Lung (tissue), 12 donors: Measurements from ENCODE around the gene NDE1. TPM values are rescaled to one million over a fixed set of nuclear protein-coding genes. Genes with fewer than 3 reads are reported as not detected.

Experiments used
- ATAC-seq: fragments of 200-7000 bp; cut with Tn5 transposase; one replicate; pipeline ENCODE4 v1.9.1; 2020; ENCODE audit warnings: moderate number of reproducible peaks; ENCODE audit not compliant: insufficient read depth, low FRiP score
- DNase-seq, 3 donors: peaks; one replicate each; pipeline ENCODE4 v3.0.0-alpha.2; 2013 to 2017
- H3K27ac ChIP-seq, 2 donors: one replicate each; pipeline ENCODE4 v1.5.1; 2013; ENCODE audit warnings: mild to moderate bottlenecking in 2 of 2, moderate library complexity in 2 of 2, control low read depth in 1 of 2, inconsistent platforms in 1 of 2, low read depth in 1 of 2, low read length in 1 of 2
- H3K27me3 ChIP-seq, 3 donors: one replicate each; pipeline ENCODE4 v1.5.1; 2013; ENCODE audit warnings: low read length in 2 of 3; ENCODE audit not compliant: control insufficient read depth in 3 of 3, insufficient read depth in 3 of 3
- H3K36me3 ChIP-seq, 4 donors: one replicate each; pipeline ENCODE4 v1.5.1; 2013; ENCODE audit warnings: low read length in 4 of 4, mild to moderate bottlenecking in 1 of 4, moderate library complexity in 1 of 4; ENCODE audit not compliant: control insufficient read depth in 4 of 4, insufficient read depth in 4 of 4
- H3K4me1 ChIP-seq, 5 donors: one replicate each; pipeline ENCODE4 v1.5.1; 2013; ENCODE audit warnings: low read length in 5 of 5, mild to moderate bottlenecking in 2 of 5, moderate library complexity in 1 of 5; ENCODE audit not compliant: control insufficient read depth in 5 of 5, insufficient read depth in 5 of 5
- H3K4me3 ChIP-seq: one replicate; pipeline ENCODE4 v1.5.1; 2013; ENCODE audit warnings: mild to moderate bottlenecking, control low read depth, moderate library complexity
- H3K9ac ChIP-seq, 2 donors: one replicate each; pipeline ENCODE4 v1.5.1; 2013; ENCODE audit warnings: low read length in 2 of 2, control low read depth in 1 of 2; ENCODE audit not compliant: insufficient read depth in 1 of 2
- H3K9me3 ChIP-seq, 4 donors: one replicate each; pipeline ENCODE4 v1.5.1; 2013; ENCODE audit warnings: low read length in 3 of 4, mild to moderate bottlenecking in 1 of 4, moderate library complexity in 1 of 4; ENCODE audit not compliant: control insufficient read depth in 4 of 4, insufficient read depth in 3 of 4
- WGBS, 2 donors: extraction: QIAGEN DNeasy Blood & Tissue Kit; methylation state at CpG; one replicate each; pipeline ENCODE4 v1.1.7; 2013; 5-methylcytosine and 5-hydroxymethylcytosine counted together
- polyA plus RNA-seq, 2 donors: library from polyadenylated mRNA; stranded (reverse); fragments of 200-250 nt; gene quantifications; one replicate each; pipeline ENCODE4 v1.2.1, GENCODE V29; 2013
- total RNA-seq, 2 donors: library from RNA; depleted of rRNA in 1 of 2; stranded (reverse); fragments of >200 nt in 1 of 2; gene quantifications; one replicate each; pipeline ENCODE4 v1.2.1, GENCODE V29; 2014 to 2021
- TF ChIP-seq, protein P1 (sequence below): IDR thresholded peaks from 2 replicates; pipeline ENCODE4 v1.5.1; 2012; ENCODE audit warnings: mild to moderate bottlenecking; ENCODE audit errors: control extremely low read depth, extremely low read depth
- donor health status: control.
- donor health status: control.
- donor health status: Bipolar disorder and iron deficiency.
- donor health status: healthy.
- donor health status: DM: yes; HTN: yes; CAD: no.

NDE1 gene
- total and polyA plus RNA-seq, 4 donors = 7.4 to 46.8 (median 22.5) TPM

DNA sequence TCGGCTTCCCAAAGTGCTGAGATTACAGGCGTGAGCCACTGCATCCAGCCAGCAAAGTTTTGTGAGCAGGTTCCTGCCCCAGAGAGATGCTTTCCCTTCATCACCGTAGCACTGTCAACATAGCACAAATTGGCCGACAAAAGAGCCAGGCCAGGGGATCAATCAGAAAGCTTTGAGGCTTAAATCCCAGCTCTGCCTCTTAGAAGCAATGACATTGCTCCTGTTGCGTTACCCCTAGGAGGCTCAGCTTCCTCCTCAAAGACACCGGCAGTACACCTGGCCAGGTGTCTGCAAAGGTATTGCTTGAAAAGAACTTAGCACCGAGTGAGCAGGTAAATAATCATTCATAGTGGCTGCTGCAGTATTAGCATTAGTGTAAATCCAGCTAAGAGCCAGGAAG is 86.5 kb downstream of the NDE1 start:
- Histone ChIP-seq H3K27me3 (no peaks in the 10 kb centered on the region), H3K27ac (no peak overlapping the region), H3K36me3 (peaks cover 0 to 13% (median 7%) of the 10 kb centered on the region in 4 donors), H3K4me1 (peaks cover 0 to under 1% (median 0%) of the 10 kb centered on the region in 5 donors), H3K4me3 (no peak overlapping the region), H3K9ac (no peak overlapping the region), H3K9me3 (peaks cover 0 to 4% (median 1%) of the 10 kb centered on the region in 4 donors)
- ATAC-seq = no peak
- WGBS, 2 donors = 81 to 89% methylated on average over 7 of the region's 7 CpGs
- no peak for DNase-seq
- TF ChIP-seq, protein P1, sequence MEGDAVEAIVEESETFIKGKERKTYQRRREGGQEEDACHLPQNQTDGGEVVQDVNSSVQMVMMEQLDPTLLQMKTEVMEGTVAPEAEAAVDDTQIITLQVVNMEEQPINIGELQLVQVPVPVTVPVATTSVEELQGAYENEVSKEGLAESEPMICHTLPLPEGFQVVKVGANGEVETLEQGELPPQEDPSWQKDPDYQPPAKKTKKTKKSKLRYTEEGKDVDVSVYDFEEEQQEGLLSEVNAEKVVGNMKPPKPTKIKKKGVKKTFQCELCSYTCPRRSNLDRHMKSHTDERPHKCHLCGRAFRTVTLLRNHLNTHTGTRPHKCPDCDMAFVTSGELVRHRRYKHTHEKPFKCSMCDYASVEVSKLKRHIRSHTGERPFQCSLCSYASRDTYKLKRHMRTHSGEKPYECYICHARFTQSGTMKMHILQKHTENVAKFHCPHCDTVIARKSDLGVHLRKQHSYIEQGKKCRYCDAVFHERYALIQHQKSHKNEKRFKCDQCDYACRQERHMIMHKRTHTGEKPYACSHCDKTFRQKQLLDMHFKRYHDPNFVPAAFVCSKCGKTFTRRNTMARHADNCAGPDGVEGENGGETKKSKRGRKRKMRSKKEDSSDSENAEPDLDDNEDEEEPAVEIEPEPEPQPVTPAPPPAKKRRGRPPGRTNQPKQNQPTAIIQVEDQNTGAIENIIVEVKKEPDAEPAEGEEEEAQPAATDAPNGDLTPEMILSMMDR = no peak

DNA sequence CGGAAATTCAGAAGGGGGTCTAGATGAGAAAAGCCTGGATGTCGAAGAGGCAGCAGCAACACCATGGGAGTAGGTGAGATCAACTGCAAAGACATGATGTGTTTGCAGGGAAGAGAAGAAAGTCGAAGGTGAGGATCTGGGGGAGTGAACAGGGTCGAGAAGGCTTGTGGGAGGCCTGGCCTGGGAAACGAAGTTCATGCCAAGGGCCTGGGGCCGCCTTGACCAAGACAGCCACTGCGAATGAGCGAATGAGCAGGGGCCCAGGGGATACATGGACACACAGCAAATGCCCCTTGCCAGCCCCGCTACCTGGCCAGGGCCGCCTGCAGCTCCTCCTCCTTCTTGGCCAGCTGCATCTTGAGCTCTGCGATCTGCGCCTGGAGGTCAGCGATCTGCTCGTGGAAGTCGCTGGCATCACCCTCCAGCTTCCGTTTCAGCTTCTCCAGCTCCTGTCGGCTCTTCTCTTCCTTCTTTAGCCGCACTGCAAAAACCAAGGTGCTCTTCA is 87.1 kb downstream of the NDE1 start:
- Histone ChIP-seq H3K9me3 (peaks cover 0 to 4% (median 1%) of the 10 kb centered on the region in 4 donors), H3K4me3 (no peak overlapping the region), H3K9ac (no peak overlapping the region), H3K27me3 (no peaks in the 10 kb centered on the region), H3K27ac (no peak overlapping the region), H3K36me3 (peaks cover 0 to 13% (median 7%) of the 10 kb centered on the region in 4 donors), H3K4me1 (peaks cover 0 to 6% (median 0%) of the 10 kb centered on the region in 5 donors)
- ATAC-seq (no peak), DNase-seq (no peak)
- 82 to 84% methylated on average over 18 of the region's 18 CpGs for WGBS, 2 donors
- TF ChIP-seq, protein P1 = no peak

DNA sequence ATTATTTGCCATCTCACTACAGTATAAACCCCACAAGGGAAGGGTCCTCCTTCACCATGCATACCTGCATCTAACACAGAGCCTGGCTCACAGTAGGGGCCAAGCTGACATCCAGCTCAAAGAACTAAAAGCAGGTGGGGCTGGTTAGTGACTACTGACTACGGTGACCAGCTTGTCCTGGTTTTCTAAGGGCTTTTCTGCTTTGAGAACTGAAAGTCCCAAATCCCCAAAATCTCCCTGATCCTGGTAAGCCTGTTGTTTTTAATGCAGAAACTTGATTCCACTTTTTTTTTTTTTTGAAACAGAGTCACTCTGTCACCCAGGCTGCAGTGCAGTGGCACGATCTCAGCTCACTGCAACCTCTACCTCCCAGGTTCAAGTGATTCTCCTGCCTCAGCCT is 89.4 kb downstream of the NDE1 start:
- Histone ChIP-seq H3K27me3 (no peaks in the 10 kb centered on the region), H3K36me3 (peaks cover 0 to 10% (median 8%) of the 10 kb centered on the region in 4 donors), H3K27ac (no peak overlapping the region), H3K4me1 (peaks cover 0 to 7% (median 0%) of the 10 kb centered on the region in 5 donors), H3K9me3 (peaks cover 0 to 4% (median 1%) of the 10 kb centered on the region in 4 donors), H3K4me3 (no peak overlapping the region), H3K9ac (no peak overlapping the region)
- TF ChIP-seq, protein P1 = no peak
- ATAC-seq = no peak
- DNase-seq = no peak
- 92 to 97% methylated on average over 2 of the region's 2 CpGs for WGBS, 2 donors

GRCh38 chr16:15739950-15740349 is 89.9 kb downstream of the NDE1 start:
- peaks cover 0 to 4% (median 1%) of the 10 kb centered on the region in 4 donors for H3K9me3 ChIP-seq
- H3K27ac ChIP-seq = no peak overlapping the region
- TF ChIP-seq, protein P1 = no peak
- H3K27me3 ChIP-seq = no peaks in the 10 kb centered on the region
- H3K36me3 ChIP-seq = peaks cover 0 to 12% (median 8%) of the 10 kb centered on the region in 4 donors
- H3K4me1 ChIP-seq = peaks cover 0 to 7% (median 0%) of the 10 kb centered on the region in 5 donors
- DNase-seq (peak in 2 of 3 donors; percentile 34 to 36), ATAC-seq (no peak)
- no peak overlapping the region for H3K9ac ChIP-seq
- H3K4me3 ChIP-seq = no peak overlapping the region
- WGBS, 2 donors = 87 to 92% methylated on average over 6 of the region's 6 CpGs
